ENCODE results near the gene ZFHX2. TPM values are rescaled to one million over a fixed set of nuclear protein-coding genes. Genes with fewer than 3 reads are reported as not detected.

ZFHX2 gene
- total RNA-seq, 2 experiments from 2014 or later, result 0.78 to 1.0 TPM

- H3K27ac Mint-ChIP-seq, result no peak overlapping the region
- TF ChIP-seq CTCF (IDR thresholded peaks at IDR 0.05), result no peak
These were observed 57.3 kb downstream of the ZFHX2 start for GRCh38 chr14:23494223-23494622.

GRCh38 chr14:23492618-23493272 is 58.8 kb downstream of the ZFHX2 start:
- H3K27ac Mint-ChIP-seq, result no peak overlapping the region
- TF ChIP-seq CTCF (IDR thresholded peaks at IDR 0.05), result no peak
- intact Hi-C loops (cut with micrococcal nuclease), result no loop called here
- H3K27me3 Mint-ChIP-seq, result no peaks in the 10 kb centered on the region
- H3K4me1 Mint-ChIP-seq (ENCODE audit: low read depth), result no peaks in the 10 kb centered on the region
- H3K4me3 Mint-ChIP-seq, result no peak overlapping the region
- ChIA-PET POLR2A (no interaction called here), CTCF (no interaction called here)
- no peaks in the 10 kb centered on the region for H3K36me3 Mint-ChIP-seq (ENCODE audit: low read depth)
- no peaks in the 10 kb centered on the region for H3K9me3 Mint-ChIP-seq
- no peak for ATAC-seq
- DNase-seq, result no peak

More at GRCh38 chr14:23494223-23494622, 57.3 kb downstream of the ZFHX2 start:
- Mint-ChIP-seq H3K27me3 (no peaks in the 10 kb centered on the region), H3K36me3 (ENCODE audit: low read depth) (no peaks in the 10 kb centered on the region), H3K9me3 (no peaks in the 10 kb centered on the region), H3K4me3 (no peak overlapping the region), H3K4me1 (ENCODE audit: low read depth) (no peaks in the 10 kb centered on the region)
- DNase-seq, result no peak
- CTCF ChIA-PET, result no interaction called here
- no peak for ATAC-seq
- POLR2A ChIA-PET, result no interaction called here
- intact Hi-C loops (cut with micrococcal nuclease), result no loop called here

GRCh38 chr14:23487216-23487615 is 64.3 kb downstream of the ZFHX2 start:
- ChIA-PET POLR2A (interaction anchor here (1.0 kb wide), 1 partner anchor 10 kb away, joined by 3 read pairs; no protein-coding TSS in a partner anchor), CTCF (no interaction called here)
- Mint-ChIP-seq H3K4me1 (ENCODE audit: low read depth) (no peaks in the 10 kb centered on the region), H3K36me3 (ENCODE audit: low read depth) (peaks cover 2% of the 10 kb centered on the region), H3K27me3 (no peaks in the 10 kb centered on the region), H3K27ac (no peak overlapping the region), H3K9me3 (no peaks in the 10 kb centered on the region), H3K4me3 (no peak overlapping the region)
- no peak for ATAC-seq
- no peak for TF ChIP-seq CTCF (IDR thresholded peaks at IDR 0.05)
- intact Hi-C loops (cut with micrococcal nuclease), result no loop called here
- DNase-seq, result no peak

GRCh38 chr14:23486036-23486435 is 65.5 kb downstream of the ZFHX2 start:
- Mint-ChIP-seq H3K4me1 (ENCODE audit: low read depth) (no peaks in the 10 kb centered on the region), H3K4me3 (no peak overlapping the region), H3K9me3 (no peaks in the 10 kb centered on the region), H3K27ac (no peak overlapping the region), H3K36me3 (ENCODE audit: low read depth) (peaks cover 4% of the 10 kb centered on the region), H3K27me3 (no peaks in the 10 kb centered on the region)
- ChIA-PET POLR2A (no interaction called here), CTCF (interaction anchor here (0.8 to 12.7 kb wide), 4 partner anchors 27 to 146 kb away, joined by 3 to 291 read pairs (median 12); partner anchors contain the start of genes THTPA and ZFHX2)
- no peak for ATAC-seq
- no peak for DNase-seq
- no peak for TF ChIP-seq CTCF (IDR thresholded peaks at IDR 0.05)
- intact Hi-C loops (cut with micrococcal nuclease), result no loop called here

GRCh38 chr14:23485326-23485725 is 66.2 kb downstream of the ZFHX2 start:
- intact Hi-C loops (cut with micrococcal nuclease), result no loop called here
- ChIA-PET POLR2A (no interaction called here), CTCF (interaction anchor here (0.8 to 12.7 kb wide), 5 partner anchors 28 to 146 kb away, joined by 3 to 291 read pairs (median 4); partner anchors contain the start of genes THTPA and ZFHX2)
- Mint-ChIP-seq H3K4me3 (no peak overlapping the region), H3K4me1 (ENCODE audit: low read depth) (no peaks in the 10 kb centered on the region), H3K27me3 (no peaks in the 10 kb centered on the region), H3K9me3 (no peaks in the 10 kb centered on the region), H3K36me3 (ENCODE audit: low read depth) (peaks cover 5% of the 10 kb centered on the region), H3K27ac (no peak overlapping the region)
- TF ChIP-seq CTCF (IDR thresholded peaks at IDR 0.05), result no peak
- no peak for DNase-seq
- no peak for ATAC-seq

Measured in activated CD8-positive, alpha-beta T cell treated with anti-CD3 and anti-CD28 coated beads for 36 hours (primary cell).